GM12878 (cell line): ENCODE results near the gene MCUB.

ENCODE experiments used
- BRCA1 ChIP-seq: IDR thresholded peaks from 2 replicates; pipeline ENCODE4 v1.6.1; 2011; ENCODE audit warnings: low read depth, low read length, improper control_type of control experiment
- EGR1 ChIP-seq, 2 experiments: IDR thresholded peaks; 1 replicate in 1 of 2; 2 replicates in 1 of 2; pipeline ENCODE4 v1.6.1; 2011 to 2012; ENCODE audit warnings: low read depth in 2 of 2, low read length in 2 of 2, borderline replicate concordance in 1 of 2, mild to moderate bottlenecking in 1 of 2, moderate library complexity in 1 of 2
- EZH2 ChIP-seq: IDR thresholded peaks from 2 replicates; pipeline ENCODE4 v1.6.1; 2012; ENCODE audit warnings: low read depth, mild to moderate bottlenecking, control low read depth, inconsistent platforms, low read length, borderline replicate concordance; ENCODE audit not compliant: control insufficient read depth
- FOS ChIP-seq: IDR thresholded peaks from 3 replicates; pipeline ENCODE4 v1.6.1; 2011; ENCODE audit warnings: borderline replicate concordance; ENCODE audit not compliant: insufficient read length; ENCODE audit errors: extremely low read depth
- FOXM1 ChIP-seq: IDR thresholded peaks from 2 replicates; pipeline ENCODE4 v1.6.1; 2012; ENCODE audit warnings: low read depth, mild to moderate bottlenecking, inconsistent platforms, low read length, moderate library complexity
- JUND ChIP-seq: IDR thresholded peaks from 2 replicates; pipeline ENCODE4 v1.6.1; 2012; ENCODE audit warnings: low read depth, mild to moderate bottlenecking, low read length, improper control_type of control experiment, moderate library complexity
- MYC ChIP-seq: IDR thresholded peaks from 2 replicates; pipeline ENCODE4 v1.6.1; 2011; ENCODE audit warnings: mild to moderate bottlenecking, low read length, moderate library complexity, inconsistent platforms; ENCODE audit not compliant: insufficient read depth, insufficient replicate concordance, insufficient read length, severe bottlenecking
- POLR2AphosphoS5 ChIP-seq: IDR thresholded peaks from 2 replicates; pipeline ENCODE4 v1.6.1; 2011; ENCODE audit warnings: mild to moderate bottlenecking, low read length, inconsistent platforms
- SIX5 ChIP-seq: IDR thresholded peaks from 2 replicates; pipeline ENCODE4 v1.6.1; 2011; ENCODE audit warnings: mild to moderate bottlenecking, low read depth, low read length, moderate library complexity; ENCODE audit not compliant: severe bottlenecking
- TF ChIP-seq, protein P1 (sequence below): fragments of 450-650 bp; IDR thresholded peaks from 2 replicates; pipeline ENCODE4 v1.6.1; 2017; ENCODE audit warnings: low read depth, mild to moderate bottlenecking, moderate library complexity
- TF ChIP-seq, protein P2 (sequence below), 3 experiments: IDR thresholded peaks in 2 of 3; conservative IDR thresholded peaks in 1 of 3; 2 replicates each; pipeline ENCODE4 v1.5.1; 2011; ENCODE audit warnings: low read depth in 3 of 3, low read length in 3 of 3, mild to moderate bottlenecking in 3 of 3, control low read depth in 2 of 3, moderate library complexity in 2 of 3, inconsistent platforms in 1 of 3, mixed read lengths in 1 of 3; ENCODE audit not compliant: control insufficient read depth in 2 of 3, insufficient read depth in 1 of 3; ENCODE audit errors: extremely low read depth in 1 of 3
- TF ChIP-seq, protein P3 (sequence below): fragments of 150-350 bp; IDR thresholded peaks from 2 replicates; pipeline ENCODE4 v1.6.1; 2016; ENCODE audit warnings: low read depth, low read length

DNA sequence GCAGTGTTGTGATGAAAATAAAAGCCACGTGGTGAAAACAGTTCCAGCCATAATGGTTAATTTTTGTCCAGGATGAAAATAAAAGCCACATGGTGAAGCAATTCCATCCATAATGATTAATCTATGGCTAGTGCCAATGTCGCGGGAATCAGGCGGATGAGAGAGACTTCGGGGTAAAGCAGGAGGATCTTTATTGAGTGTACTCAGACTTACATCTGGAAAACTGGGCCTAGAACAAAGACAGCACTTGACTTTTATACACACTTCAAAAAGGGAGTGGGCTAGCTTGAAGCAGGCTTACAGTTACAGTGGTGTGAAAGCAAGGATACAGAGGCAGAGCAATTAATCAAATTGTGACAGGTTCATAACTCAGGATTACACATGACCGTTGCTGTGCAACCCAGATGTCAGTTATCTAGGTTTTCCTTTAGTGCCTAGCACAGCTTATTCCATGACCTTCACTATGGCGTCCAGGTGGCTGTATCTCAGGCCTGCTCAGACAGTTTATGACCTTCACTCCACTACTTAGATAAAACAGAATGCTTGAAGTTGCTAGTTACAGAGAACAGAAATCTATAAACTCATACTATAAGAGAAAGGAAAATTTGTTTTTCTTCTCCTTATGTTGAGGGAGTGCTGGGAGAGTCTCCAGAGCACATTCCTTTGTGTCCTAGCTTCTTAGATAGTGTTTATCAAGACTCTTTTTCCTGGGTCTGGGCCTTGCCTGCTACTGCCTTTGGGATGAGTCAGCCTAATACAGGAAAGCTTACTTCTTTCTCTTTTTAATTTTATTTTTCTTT is 175.7 kb downstream of the MCUB start:
- TF ChIP-seq, protein P1, sequence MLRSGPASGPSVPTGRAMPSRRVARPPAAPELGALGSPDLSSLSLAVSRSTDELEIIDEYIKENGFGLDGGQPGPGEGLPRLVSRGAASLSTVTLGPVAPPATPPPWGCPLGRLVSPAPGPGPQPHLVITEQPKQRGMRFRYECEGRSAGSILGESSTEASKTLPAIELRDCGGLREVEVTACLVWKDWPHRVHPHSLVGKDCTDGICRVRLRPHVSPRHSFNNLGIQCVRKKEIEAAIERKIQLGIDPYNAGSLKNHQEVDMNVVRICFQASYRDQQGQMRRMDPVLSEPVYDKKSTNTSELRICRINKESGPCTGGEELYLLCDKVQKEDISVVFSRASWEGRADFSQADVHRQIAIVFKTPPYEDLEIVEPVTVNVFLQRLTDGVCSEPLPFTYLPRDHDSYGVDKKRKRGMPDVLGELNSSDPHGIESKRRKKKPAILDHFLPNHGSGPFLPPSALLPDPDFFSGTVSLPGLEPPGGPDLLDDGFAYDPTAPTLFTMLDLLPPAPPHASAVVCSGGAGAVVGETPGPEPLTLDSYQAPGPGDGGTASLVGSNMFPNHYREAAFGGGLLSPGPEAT, result no peak
- TF ChIP-seq, protein P2, sequence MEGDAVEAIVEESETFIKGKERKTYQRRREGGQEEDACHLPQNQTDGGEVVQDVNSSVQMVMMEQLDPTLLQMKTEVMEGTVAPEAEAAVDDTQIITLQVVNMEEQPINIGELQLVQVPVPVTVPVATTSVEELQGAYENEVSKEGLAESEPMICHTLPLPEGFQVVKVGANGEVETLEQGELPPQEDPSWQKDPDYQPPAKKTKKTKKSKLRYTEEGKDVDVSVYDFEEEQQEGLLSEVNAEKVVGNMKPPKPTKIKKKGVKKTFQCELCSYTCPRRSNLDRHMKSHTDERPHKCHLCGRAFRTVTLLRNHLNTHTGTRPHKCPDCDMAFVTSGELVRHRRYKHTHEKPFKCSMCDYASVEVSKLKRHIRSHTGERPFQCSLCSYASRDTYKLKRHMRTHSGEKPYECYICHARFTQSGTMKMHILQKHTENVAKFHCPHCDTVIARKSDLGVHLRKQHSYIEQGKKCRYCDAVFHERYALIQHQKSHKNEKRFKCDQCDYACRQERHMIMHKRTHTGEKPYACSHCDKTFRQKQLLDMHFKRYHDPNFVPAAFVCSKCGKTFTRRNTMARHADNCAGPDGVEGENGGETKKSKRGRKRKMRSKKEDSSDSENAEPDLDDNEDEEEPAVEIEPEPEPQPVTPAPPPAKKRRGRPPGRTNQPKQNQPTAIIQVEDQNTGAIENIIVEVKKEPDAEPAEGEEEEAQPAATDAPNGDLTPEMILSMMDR (IDR thresholded peaks at IDR 0.05 in 2 of 3, conservative IDR thresholded peaks at IDR 0.05 in 1 of 3; ENCODE audit: control insufficient read depth in 2 of 3, extremely low read depth in 1 of 3, insufficient read depth in 1 of 3, low read depth in 3 of 3, low read length in 3 of 3), result no peak
- TF ChIP-seq, protein P3, sequence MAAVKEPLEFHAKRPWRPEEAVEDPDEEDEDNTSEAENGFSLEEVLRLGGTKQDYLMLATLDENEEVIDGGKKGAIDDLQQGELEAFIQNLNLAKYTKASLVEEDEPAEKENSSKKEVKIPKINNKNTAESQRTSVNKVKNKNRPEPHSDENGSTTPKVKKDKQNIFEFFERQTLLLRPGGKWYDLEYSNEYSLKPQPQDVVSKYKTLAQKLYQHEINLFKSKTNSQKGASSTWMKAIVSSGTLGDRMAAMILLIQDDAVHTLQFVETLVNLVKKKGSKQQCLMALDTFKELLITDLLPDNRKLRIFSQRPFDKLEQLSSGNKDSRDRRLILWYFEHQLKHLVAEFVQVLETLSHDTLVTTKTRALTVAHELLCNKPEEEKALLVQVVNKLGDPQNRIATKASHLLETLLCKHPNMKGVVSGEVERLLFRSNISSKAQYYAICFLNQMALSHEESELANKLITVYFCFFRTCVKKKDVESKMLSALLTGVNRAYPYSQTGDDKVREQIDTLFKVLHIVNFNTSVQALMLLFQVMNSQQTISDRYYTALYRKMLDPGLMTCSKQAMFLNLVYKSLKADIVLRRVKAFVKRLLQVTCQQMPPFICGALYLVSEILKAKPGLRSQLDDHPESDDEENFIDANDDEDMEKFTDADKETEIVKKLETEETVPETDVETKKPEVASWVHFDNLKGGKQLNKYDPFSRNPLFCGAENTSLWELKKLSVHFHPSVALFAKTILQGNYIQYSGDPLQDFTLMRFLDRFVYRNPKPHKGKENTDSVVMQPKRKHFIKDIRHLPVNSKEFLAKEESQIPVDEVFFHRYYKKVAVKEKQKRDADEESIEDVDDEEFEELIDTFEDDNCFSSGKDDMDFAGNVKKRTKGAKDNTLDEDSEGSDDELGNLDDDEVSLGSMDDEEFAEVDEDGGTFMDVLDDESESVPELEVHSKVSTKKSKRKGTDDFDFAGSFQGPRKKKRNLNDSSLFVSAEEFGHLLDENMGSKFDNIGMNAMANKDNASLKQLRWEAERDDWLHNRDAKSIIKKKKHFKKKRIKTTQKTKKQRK, result no peak
- no peak for TF ChIP-seq EZH2
- TF ChIP-seq SIX5, result no peak
- no peak for TF ChIP-seq FOS
- TF ChIP-seq MYC, result no peak
- TF ChIP-seq POLR2AphosphoS5, result no peak
- no peak for TF ChIP-seq EGR1 (IDR thresholded peaks at IDR 0.05; ENCODE audit: borderline replicate concordance in 1 of 2, low read depth in 2 of 2, low read length in 2 of 2)
- TF ChIP-seq BRCA1, result no peak
- TF ChIP-seq JUND, result no peak
- no peak for TF ChIP-seq FOXM1
